ENCODE results near the gene PROZ. TPM values are rescaled to one million over a fixed set of nuclear protein-coding genes. Genes with fewer than 3 reads are reported as not detected.

The PROZ gene
- total and polyA plus RNA-seq, 9 of the 15 experiments (the other 6 are each of a cell fraction or from before 2014, with no cell fraction given): not detected

DNA sequence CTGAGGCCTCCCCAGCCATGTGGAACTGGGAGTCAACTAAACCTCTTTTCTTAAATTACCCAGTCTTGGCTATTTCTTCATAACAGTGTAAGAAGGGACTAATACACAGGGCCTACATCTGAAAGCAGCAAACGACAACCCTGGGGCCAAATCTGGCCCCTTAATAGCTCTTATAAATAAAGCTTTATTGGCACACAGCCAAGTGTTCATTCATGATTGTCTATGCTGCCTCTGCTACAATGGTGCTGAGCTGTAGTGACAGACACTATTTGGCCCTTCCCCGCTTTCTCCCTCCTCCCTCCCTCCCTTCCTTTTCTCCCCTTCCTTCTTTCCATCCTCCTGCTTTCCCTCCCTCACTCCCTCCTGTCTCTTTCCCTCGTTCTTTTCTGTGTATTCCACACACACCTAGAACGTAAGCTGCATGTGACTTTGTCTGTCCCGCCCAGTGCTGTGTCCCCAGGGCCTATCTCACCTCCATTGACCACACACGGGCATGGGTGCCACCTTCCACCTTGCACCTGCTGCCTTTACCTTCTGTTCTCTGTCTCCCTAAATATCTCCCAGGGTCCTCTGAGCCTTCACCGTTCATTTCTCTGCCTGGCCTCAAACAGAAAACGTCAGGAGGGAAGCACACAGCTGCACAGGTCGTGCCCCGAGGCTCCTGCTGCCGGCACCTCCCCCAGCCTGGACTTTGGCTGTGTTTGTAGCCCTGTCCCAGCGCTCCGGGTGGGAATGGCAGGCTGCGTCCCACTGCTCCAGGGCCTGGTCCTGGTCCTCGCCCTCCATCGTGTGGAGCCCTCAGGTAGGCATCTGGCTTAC, at the start of gene PROZ (continued):
- TF ChIP-seq ZNF551 (CRISPR knock-in tag; IDR thresholded peaks at IDR 0.05) (no peak), ZBTB7A (IDR thresholded peaks at IDR 0.05; ENCODE audit: borderline replicate concordance, control insufficient read depth, low read depth, low read length) (no peak), KDM1A (IDR thresholded peaks at IDR 0.05) (no peak), TAL1 (IDR thresholded peaks at IDR 0.05) (no peak), ZNF583 (CRISPR knock-in tag; IDR thresholded peaks at IDR 0.05) (no peak), ZBTB40 (IDR thresholded peaks at IDR 0.05) (peak; percentile 86), ZBTB40 (CRISPR knock-in tag; IDR thresholded peaks at IDR 0.05) (no peak), ZKSCAN8 (CRISPR knock-in tag; IDR thresholded peaks at IDR 0.05) (no peak), ZEB2 (IDR thresholded peaks at IDR 0.05) (no peak)
- TF ChIP-seq, protein P1, sequence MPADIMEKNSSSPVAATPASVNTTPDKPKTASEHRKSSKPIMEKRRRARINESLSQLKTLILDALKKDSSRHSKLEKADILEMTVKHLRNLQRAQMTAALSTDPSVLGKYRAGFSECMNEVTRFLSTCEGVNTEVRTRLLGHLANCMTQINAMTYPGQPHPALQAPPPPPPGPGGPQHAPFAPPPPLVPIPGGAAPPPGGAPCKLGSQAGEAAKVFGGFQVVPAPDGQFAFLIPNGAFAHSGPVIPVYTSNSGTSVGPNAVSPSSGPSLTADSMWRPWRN (IDR thresholded peaks at IDR 0.05; ENCODE audit: low read depth): no peak
- TF ChIP-seq, protein P2, sequence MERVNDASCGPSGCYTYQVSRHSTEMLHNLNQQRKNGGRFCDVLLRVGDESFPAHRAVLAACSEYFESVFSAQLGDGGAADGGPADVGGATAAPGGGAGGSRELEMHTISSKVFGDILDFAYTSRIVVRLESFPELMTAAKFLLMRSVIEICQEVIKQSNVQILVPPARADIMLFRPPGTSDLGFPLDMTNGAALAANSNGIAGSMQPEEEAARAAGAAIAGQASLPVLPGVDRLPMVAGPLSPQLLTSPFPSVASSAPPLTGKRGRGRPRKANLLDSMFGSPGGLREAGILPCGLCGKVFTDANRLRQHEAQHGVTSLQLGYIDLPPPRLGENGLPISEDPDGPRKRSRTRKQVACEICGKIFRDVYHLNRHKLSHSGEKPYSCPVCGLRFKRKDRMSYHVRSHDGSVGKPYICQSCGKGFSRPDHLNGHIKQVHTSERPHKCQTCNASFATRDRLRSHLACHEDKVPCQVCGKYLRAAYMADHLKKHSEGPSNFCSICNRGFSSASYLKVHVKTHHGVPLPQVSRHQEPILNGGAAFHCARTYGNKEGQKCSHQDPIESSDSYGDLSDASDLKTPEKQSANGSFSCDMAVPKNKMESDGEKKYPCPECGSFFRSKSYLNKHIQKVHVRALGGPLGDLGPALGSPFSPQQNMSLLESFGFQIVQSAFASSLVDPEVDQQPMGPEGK (CRISPR knock-in tag; IDR thresholded peaks at IDR 0.05; ENCODE audit: borderline replicate concordance): no peak
- TF ChIP-seq, protein P3, sequence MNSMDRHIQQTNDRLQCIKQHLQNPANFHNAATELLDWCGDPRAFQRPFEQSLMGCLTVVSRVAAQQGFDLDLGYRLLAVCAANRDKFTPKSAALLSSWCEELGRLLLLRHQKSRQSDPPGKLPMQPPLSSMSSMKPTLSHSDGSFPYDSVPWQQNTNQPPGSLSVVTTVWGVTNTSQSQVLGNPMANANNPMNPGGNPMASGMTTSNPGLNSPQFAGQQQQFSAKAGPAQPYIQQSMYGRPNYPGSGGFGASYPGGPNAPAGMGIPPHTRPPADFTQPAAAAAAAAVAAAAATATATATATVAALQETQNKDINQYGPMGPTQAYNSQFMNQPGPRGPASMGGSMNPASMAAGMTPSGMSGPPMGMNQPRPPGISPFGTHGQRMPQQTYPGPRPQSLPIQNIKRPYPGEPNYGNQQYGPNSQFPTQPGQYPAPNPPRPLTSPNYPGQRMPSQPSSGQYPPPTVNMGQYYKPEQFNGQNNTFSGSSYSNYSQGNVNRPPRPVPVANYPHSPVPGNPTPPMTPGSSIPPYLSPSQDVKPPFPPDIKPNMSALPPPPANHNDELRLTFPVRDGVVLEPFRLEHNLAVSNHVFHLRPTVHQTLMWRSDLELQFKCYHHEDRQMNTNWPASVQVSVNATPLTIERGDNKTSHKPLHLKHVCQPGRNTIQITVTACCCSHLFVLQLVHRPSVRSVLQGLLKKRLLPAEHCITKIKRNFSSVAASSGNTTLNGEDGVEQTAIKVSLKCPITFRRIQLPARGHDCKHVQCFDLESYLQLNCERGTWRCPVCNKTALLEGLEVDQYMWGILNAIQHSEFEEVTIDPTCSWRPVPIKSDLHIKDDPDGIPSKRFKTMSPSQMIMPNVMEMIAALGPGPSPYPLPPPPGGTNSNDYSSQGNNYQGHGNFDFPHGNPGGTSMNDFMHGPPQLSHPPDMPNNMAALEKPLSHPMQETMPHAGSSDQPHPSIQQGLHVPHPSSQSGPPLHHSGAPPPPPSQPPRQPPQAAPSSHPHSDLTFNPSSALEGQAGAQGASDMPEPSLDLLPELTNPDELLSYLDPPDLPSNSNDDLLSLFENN (IDR thresholded peaks at IDR 0.05; ENCODE audit: low read depth in 2 of 2, low read length in 2 of 2): no peak

Measured in K562 (cell line).